Glomerular visceral epithelial cell (primary cell): Measurements from ENCODE around the gene AKAP12.
A peak's percentile ranks its signal among the peaks of the same experiment; 100 is the strongest.
"Not testable (repeated sequence)": the region's sequence is repeated elsewhere in the genome, so short reads cannot be mapped to it uniquely, and the experiment has no call there.

ENCODE experiments used
- DNase-seq: peaks from one replicate; pipeline ENCODE4 v3.0.0-alpha.2; 2016; ENCODE audit errors: extremely low spot score

Gene AKAP12

DNA sequence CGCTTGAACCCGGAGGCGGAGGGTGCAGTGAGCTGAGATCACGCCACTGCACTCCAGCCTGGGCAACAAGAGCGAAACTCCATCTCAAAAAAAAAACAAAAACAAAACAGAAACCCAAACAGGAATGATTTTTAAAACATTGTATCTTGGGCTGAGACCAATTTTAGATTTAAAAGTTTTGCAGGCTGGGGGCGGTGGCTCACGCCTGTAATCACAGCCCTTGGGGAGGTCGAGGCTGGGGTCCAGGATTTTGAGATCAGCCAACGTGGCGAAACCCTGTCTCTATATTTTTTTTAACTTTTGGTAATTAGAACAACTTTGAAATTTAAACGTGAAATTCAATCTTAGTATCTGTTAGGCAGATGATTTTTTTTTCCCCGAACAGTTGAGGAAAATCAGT, 70.5 kb downstream of the AKAP12 start:
- DNase-seq = no peak

DNA sequence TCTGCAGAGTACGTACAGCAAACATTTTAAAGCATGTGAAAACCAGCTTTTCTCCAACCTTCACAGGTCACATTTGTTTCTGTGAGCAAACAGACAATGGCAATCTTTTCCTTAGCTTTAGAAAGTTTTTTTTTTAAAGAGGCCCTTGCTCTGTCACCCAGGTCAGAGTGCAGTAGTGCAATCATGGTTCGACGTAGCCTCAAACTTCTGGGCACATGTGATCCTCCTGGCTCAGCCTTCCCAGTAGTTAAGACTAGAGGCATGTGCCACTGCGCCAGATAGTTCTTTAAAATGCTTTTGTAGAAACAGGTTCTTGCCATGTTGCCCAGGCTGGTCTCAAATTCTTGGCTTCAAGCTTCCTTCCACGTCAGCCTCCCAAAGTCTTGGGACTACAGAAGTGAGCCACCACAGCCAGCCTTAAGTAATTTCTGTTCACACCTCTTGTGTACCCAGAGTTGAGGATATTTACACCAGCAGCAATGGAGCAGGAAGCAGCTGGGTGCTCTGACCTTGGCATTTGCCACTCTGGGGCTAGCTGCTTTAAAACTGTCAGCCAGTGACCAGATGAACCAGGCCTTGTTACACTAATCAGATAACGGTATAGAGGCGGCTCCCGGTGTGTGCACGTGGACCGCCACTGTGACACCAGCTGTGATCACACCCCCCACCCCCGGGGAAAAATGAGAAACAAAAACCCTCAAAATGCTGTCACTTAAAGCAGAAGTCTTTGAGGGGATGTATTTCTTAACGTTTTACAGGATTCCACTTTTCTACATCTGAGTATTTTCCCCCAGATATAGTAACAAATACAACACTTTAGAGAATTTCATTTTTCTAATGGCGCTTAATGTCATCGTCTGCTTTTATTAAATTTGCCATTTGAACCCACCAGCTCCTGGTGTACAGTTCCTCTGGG, 71.3 kb downstream of the AKAP12 start:
- no peak for DNase-seq

DNA sequence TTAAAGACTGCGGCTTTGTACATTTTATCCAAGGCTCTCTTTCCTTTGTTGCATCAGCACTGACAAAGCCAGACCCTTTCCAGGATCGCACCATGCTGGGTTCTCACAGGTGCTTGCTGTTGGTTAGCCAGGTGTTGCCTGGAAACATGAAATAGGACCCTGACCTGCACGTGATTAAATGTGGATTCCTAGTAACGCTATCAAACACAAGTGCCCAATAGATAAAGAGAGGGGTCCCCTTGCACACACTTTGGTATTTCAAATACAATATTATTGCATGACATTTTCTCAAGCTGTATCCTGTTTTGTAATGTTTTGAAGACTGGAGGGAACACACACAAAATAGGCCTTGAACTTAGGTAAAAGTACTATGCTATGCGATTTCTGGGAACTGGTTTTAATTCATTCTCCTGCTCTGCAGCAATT, 73.3 kb downstream of the AKAP12 start:
- no peak for DNase-seq

DNA sequence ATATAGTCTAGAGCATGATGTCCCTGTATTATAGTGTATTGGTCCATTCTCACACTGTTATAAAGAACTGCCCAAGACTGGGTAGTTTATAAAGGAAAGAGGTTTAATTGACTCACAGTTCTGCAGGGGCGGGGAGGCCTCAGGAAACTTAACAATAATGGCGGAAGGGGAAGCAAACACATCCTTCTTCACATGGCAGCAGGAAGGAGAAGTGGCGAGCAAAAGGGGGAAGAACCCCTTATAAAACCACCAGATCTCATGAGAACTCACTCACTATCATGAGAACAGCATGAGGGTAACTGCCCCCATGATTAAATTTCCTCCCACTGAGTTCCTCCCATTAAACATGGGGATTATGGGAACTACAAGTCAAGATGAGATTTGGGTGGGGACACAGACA, 75.9 kb downstream of the AKAP12 start:
- DNase-seq = not testable (repeated sequence)

DNA sequence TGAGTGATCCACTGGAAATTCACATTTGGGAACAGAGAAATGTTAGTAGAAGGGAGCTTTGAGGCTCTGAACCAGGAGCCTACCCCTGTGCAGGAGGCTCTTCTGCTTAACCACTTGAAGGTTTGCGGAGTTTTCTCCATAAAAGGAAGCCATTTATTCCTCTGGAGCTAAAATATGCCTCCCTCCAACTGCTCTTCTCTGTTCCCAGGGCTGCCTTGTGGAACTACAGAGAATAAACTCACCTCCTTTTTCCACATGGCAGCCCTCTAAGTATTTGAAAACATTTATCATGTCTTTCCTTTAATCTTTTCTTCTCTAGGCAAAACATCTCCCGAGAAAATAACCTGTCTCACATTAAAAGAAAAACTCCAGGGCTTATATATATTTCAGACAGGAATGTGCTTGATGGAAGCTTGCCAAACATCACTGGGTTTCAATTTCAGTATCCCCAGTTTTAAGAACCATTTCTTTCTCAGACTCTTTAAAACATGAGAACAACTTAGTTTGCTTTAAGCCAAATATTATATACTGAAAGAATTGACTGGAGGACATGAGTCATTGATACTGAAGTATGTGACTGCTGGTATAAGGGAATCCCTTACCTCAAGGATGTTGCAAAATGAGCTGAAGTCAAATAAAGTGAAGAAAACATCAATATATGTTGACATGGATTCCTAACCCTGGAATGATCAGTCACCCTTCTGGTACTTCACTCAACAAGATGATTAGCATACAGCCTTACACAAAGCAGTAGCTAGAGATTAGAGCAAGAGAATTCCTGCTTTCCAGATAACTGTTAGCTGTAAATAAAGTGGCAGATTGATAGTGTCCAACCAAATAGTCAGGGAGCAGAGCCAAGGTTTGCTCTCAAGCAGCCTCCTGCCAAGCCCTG, 77.6 kb downstream of the AKAP12 start:
- peak; percentile 52 for DNase-seq

DNA sequence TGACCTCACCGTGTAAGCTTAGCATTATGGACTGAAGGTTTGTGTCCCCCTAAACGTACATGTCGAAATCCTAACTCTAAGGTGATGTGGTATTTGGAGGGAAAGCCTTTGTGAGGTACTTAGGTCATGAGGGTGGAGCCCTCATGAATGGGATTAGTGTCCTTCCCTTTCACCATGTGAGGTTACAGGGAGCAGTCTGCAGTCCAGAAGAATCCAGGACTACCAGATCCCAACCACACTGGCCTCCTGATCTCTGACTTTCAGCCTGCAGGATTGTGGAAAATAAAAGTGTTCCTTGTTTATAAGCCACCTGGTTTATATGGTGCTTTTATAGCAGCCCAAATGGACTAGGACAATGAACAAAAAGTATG, 78.2 kb downstream of the AKAP12 start:
- no peak for DNase-seq

DNA sequence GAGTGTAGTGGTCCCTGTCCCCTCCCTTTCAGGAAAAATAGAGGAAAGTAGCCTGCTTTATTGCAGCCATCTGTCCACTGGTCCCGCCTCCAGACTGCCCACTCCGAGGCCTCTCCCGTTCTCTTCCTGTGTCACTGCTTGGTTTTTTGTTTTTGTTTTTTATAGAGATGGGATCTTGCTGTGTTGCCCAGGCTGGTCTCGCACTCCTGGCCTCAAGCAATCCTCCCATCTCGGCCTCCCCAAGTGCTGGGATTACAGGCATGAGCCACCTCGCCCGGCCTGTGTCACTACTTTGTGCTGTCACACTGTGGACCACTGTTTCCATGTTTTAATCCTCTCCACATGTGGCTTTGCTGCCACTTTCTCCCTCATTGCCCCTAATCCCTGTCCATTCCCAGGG, 80.4 kb downstream of the AKAP12 start:
- DNase-seq = no peak

DNA sequence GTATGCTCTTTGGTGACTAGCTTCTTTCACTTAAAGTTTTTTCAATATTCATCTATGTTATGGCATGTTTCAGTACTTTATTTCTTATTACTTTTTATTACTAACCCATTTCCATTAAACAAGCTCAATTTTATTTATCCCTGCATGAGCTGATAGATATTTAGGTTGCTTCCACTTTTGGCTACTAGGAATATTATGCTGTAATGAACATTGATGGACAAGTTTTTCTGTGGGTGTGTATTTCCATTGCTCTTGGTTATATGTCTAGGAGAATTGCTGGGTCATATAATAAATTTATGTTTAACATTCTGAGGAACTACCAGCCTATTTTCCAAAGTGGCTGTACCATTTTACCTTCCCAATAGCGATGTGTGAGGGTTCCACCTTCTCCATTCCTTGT, 81.7 kb downstream of the AKAP12 start:
- no peak for DNase-seq

DNA sequence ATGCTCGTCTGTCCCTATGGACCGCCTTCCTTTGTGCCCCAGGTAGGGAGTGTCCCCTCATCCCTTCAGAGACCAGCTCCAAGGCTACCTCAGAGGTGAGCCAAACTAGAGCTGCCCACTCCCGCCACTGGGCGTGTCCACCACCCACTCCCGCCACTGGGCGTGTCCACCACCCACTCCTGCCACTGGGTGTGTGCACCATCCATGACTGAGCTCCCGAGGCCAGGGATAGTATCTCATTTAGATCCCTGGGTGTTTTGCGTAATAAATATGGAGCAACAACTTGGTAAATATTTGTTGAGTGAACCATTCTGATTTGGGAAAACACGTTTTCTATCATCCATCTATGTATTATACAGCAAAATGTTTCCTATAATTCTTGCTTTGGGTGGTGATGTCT, 82.8 kb downstream of the AKAP12 start:
- DNase-seq = no peak

DNA sequence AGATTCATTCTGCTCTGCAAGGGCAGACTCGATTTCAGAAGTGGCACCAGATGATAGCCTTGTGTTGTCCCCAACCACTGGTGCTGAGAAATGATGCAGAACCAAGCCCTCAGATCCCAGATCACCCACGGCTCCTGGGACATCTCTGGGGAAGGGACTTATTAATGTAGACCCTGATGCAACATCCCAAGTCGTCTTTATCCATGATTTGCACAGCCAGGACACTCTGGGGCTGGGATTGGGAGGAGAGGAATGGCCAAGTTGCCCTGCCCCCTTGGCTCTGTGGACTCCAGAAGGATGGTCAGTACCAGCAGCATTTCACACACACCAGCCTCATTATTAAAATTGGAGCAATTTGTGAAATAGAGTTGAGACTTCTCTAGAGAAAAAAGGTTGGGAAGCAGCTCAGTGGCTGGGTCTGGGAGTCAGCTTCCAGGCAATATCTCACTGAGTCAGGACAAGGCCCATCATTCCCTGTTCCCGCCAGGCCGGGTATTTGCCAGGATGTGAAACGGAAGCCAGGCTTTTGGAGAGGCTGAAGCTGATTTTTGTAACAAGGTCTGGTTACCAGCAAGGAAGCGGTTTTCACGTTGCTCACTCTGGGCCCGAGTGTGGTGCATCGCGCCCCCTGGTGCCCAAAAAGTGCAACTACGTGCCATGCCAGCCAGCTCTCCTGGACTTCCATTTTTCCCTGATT, 84.2 kb downstream of the AKAP12 start:
- DNase-seq = peak; percentile 89

DNA sequence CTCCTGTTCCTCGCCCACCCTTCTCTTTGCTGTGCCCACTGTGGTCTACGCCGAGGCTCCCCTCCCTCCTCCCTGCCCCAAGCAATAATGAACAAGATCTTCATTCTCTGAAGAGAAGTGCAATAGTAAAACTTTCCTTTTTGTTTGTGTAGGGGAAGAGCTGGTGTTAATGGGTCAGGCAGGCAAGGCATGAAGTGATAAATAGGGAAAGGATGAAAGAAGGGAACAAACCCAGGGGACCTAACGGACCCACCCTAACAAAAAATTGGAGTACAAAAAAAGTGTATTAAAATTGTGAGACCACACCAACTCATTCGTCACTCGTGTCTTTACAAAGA, 84.7 kb downstream of the AKAP12 start:
- DNase-seq = no peak

DNA sequence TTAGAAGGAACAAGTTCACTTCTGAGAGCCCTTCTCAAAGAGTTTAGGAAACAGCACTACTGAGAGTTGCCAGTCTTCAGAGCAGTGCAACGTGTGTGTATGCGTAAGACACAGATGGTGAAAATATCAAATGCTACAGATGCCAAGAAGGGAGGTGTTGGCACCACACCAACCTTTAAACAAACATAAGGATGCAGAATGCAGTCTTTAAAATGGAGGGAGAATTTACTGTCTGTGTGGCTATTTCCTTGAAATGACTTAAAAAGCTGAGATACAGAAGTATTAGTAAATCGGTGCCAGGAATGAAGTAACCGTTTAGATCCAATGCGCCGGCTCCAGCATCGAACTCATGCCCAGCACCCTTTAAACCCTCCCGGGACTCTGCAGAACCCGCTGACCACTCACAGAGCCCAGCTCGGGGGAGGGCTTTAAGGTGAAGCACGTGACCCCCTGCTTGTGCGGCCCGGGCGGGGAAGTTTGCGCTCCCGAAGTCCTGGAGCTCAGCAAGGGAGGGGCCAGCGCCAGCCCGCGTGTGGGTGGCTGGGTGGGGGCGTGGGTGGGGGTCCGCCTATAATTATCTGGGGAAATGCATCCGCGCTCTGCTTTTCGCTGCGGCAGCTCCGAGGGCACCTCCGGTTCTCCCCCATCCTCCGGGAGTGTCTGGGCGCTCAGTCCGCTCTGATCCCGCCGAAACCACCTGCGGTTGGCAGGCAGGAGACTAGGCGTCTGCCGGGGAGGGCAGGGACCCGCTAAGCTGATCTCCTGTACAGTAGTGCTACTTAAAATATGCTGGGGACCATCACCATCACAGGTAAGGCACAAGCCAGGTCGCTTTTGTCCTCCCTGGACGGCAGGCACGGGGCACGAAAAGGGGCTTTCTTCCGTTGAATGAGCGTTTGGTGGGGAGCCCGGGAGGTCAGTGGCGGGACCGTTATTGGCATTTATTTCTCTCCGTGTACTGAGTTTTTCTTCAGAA, 85.6 kb downstream of the AKAP12 start:
- DNase-seq = peak; percentile 87

DNA sequence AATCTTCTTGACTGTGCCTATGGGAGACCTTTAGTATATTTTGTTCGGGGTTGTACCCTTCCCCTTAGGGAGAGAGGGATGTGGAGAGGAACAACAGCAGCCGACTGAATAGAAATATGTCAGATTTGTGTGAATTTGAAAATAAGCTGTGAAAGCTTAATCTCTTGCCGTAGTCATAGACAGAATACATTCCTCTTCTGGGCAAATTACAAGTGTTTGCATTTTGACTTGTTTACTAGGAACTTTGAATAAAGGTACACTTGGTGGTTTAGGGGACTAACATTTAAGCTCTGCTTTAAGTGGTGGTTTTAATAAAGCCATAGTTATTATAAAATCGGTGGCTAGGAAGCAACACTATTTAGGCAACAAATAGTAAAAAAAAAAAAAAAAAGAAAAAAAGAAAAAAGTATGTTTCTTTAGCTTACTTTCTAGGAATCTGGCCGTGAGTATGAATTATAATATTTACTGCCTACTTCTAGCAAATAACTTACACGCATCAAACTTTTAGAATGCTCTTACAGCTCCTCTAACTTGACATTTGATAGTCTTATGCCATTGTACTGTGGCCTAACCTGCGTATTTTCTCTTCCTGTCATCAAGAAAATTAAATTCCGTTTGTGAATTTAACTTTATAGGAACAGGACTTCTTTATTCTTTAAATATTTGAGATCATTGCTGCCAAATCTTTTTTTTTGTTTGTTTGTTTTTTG, 86.5 kb downstream of the AKAP12 start:
- no peak for DNase-seq

DNA sequence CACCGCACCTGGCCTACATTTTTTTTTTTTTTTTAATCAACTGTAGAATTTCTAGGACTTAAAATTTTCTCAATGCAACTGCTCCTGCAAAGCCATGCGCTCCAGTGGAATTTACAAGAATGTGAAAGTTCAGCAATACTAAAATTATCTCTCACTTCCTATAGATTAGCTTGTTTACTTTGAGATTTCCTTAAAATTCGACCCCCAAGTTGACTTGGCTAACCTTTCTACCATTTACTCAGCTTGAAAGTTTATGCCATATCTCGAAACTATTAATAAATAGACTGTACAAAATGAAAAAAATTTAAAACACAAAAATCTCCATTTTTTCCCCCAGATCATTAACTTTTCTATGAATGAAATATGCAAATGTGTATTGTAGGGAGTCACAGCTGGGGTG, 87.3 kb downstream of the AKAP12 start:
- DNase-seq = no peak

DNA sequence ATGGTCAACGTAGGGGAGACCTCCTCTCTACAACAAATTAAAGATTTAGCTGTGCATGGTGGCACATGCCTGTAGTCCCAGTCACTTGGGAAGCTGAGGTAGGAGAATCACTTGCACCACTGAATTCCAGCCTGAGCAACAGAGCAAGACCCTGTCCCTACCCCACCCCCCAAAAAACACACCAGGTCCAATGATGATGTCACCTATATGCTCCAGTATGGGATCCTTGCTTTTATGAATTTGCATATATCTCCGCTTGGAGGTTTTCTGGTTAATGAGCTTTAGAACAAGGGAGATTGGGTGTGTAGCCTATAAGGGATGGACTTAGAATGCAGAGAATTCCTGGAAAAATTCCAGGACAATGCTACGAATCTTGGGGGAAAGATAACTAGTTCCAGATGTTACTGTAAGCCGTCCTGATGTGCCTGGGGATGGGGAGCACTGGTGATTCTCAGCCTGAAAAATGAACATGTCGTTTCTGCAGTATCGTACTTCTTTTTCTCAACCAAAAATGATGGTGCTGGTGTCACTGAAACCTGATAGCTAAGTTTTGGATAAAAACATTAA, 90.4 kb downstream of the AKAP12 start:
- no peak for DNase-seq

DNA sequence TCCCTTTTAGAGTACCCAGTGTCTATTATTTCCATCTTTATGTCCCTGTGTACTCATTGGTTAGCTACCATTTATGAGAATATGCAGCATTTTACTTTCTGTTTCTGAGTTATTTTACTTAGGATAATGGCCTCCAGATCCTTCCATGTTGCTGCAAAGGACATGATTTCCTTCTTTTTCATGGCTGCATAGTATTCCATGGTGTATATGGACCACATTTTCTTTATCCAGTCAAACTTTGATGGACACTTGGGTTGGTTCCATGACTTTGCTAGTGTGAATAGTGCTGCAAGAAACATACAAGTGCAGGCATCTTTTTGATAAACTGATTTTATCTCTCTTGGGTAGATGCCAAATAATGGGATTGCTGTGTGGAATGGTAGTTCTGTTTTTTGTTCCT, 96.2 kb downstream of the AKAP12 start:
- no peak for DNase-seq

DNA sequence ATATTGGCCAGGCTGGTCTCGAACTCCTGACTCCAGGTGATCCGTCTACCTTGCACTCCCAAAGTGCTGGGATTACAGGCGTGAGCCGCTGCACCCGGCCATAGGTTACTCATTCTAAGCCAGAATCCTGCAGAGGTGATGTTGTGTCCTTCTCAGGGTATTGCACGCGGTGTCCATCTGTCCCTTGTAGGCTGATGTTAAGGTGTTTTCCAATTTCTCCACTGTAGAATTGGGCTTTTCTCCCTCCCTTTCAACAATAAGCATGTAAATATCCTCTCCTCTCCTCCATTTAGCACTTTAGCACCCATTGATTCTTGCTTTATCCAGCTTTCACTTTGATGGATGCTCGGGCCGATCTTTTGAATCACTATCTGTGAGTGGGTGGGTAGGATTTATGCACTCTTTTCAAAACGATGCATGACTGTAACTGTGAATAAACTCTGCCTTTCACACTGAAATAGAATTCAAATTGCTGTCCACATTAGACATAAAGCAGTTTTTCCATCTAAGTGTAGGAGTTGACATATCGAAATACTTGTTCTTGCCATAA, 99.0 kb downstream of the AKAP12 start:
- DNase-seq = no peak

DNA sequence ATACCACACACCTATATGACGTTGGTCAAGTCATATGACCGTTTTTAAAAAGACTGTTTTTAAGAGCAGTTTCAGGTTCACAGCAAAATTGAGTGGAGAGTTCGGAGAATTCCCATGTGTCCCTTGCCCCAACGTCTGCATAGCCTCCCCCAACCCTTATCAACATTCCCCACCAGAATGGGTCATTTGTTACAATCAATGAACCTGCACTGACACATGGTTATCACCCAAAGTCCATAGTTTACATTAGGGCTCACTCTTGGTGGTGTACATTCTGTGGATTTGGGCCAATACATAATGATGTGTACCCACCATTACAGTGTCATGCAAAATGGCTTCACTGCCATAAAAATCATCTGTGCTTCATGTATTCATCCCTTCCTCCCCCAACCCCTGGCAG, 99.6 kb downstream of the AKAP12 start:
- no peak for DNase-seq

DNA sequence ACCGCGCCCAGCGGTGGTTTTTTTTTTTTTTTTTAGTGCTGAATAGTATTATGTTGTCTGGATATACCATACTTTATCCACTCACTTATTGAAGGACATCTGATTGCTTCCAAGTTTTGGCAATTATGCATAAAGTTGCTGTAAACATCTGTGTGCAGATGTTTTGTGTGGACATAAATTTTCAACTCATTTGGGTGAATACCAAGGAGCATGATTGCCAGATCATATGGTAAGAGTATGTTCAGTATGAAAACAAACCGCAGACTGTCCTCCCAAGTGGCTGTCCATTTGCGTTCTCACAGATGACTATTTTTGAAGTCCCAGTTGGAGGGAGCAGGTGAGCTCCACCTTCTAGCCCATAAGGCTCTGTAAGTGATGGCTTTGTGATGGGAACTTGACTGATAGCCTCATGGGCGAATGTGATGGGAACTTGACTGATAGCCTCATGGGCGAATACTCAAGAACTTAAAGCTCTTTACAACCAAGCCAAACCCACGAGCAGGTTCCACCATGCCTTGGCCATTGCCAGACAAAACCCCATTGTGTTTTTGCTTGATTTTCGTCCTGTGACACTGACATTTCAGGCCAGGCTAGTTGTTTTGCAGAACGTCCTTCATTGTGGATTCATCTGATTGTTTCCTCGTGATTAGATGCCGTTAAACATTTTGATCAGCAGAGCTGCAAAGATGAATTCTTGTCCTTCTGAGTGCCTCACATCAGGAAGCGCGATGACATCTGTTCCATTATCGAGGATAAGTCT, 100.6 kb downstream of the AKAP12 start:
- no peak for DNase-seq
